ENCODE data around the gene SRMS.
"Not testable (repeated sequence)": the region's sequence is repeated elsewhere in the genome, so short reads cannot be mapped to it uniquely, and the experiment has no call there.

SRMS gene

GRCh38 chr20:63572788-63573646 is 25.5 kb upstream of the SRMS start:
- TF ChIP-seq CTCF (IDR thresholded peaks at IDR 0.05; ENCODE audit: low read length, missing control alignments), result peak; percentile 7
- no peak for DNase-seq (ENCODE audit: low read depth)

GRCh38 chr20:63572071-63572787 is 24.7 kb upstream of the SRMS start:
- no peak overlapping the region for H3K4me3 ChIP-seq (replicated peaks; ENCODE audit: low read depth, low read length)
- TF ChIP-seq CTCF (IDR thresholded peaks at IDR 0.05; ENCODE audit: low read length, missing control alignments), result no peak
- DNase-seq (ENCODE audit: low read depth), result no peak

More at GRCh38 chr20:63572788-63573646, 25.5 kb upstream of the SRMS start:
- H3K4me3 ChIP-seq (replicated peaks; ENCODE audit: low read depth, low read length), result peak overlapping the region; percentile 81

GRCh38 chr20:63571087-63571478 is 23.5 kb upstream of the SRMS start:
- DNase-seq (ENCODE audit: low read depth); H3K4me3 ChIP-seq (replicated peaks; ENCODE audit: low read depth, low read length): not testable (repeated sequence)

GRCh38 chr20:63570281-63571086 is 22.9 kb upstream of the SRMS start:
- DNase-seq (ENCODE audit: low read depth), result no peak
- H3K4me3 ChIP-seq (replicated peaks; ENCODE audit: low read depth, low read length), result no peak overlapping the region
- TF ChIP-seq CTCF (IDR thresholded peaks at IDR 0.05; ENCODE audit: low read length, missing control alignments), result no peak

GRCh38 chr20:63568986-63569949 is 21.7 kb upstream of the SRMS start:
- no peak for DNase-seq (ENCODE audit: low read depth)
- no peak for TF ChIP-seq CTCF (IDR thresholded peaks at IDR 0.05; ENCODE audit: low read length, missing control alignments)

GRCh38 chr20:63568170-63568981 is 20.8 kb upstream of the SRMS start:
- no peak for DNase-seq (ENCODE audit: low read depth)
- no peak overlapping the region for H3K4me3 ChIP-seq (replicated peaks; ENCODE audit: low read depth, low read length)
- no peak for TF ChIP-seq CTCF (IDR thresholded peaks at IDR 0.05; ENCODE audit: low read length, missing control alignments)

More at GRCh38 chr20:63568986-63569949, 21.7 kb upstream of the SRMS start:
- no peak overlapping the region for H3K4me3 ChIP-seq (replicated peaks; ENCODE audit: low read depth, low read length)

Measured in fibroblast of pulmonary artery (primary cell).